Cerebellar nuclear complex (tissue), 1 donor: ENCODE results near the gene RGS17.
"Not testable (repeated sequence)": the region's sequence is repeated elsewhere in the genome, so short reads cannot be mapped to it uniquely, and the experiment has no call there.

Experiments used
- DNase-seq, 2 experiments: peaks; one replicate each; lab custom pipeline; 2025; lab: John Stamatoyannopoulos, UW

RGS17 gene

GRCh38 chr6:153032255-153032882 lies 98.7 kb downstream of the RGS17 start:
- no peak for DNase-seq

- no peak for DNase-seq
Measured at GRCh38 chr6:153031335-153031955, 99.6 kb downstream of the RGS17 start.

- no peak for DNase-seq
Measured at GRCh38 chr6:153028963-153029362, 102.1 kb downstream of the RGS17 start.

GRCh38 chr6:153028286-153028685 lies 102.8 kb downstream of the RGS17 start:
- no peak for DNase-seq

GRCh38 chr6:153027480-153027879 lies 103.6 kb downstream of the RGS17 start:
- DNase-seq, result no peak

GRCh38 chr6:153024709-153025017 lies 106.4 kb downstream of the RGS17 start:
- DNase-seq, result no peak

GRCh38 chr6:153023977-153024708 lies 106.9 kb downstream of the RGS17 start:
- peak in 1 of 2 experiments; percentile 28 for DNase-seq

GRCh38 chr6:153018355-153018754 lies 112.7 kb downstream of the RGS17 start:
- DNase-seq, result no peak

GRCh38 chr6:153016846-153017245 lies 114.2 kb downstream of the RGS17 start:
- DNase-seq, result no peak

- no peak for DNase-seq
Measured at GRCh38 chr6:153015094-153015640, 115.9 kb downstream of the RGS17 start.

- no peak for DNase-seq
Measured at GRCh38 chr6:153013438-153013837, 117.6 kb downstream of the RGS17 start.

GRCh38 chr6:153012856-153013255 lies 118.2 kb downstream of the RGS17 start:
- DNase-seq, result no peak

- DNase-seq, result no peak
Measured at GRCh38 chr6:153003366-153003690, 127.8 kb downstream of the RGS17 start.

GRCh38 chr6:153002613-153003365 lies 128.3 kb downstream of the RGS17 start, which contains the start of gene MTRF1L:
TSS of gene MTRF1L (minus strand) at chr6:153002709. CDS start at chr6:153002685, 24 bp downstream.
- DNase-seq, result peak; percentile 63 to 84

- no peak for DNase-seq
Measured at GRCh38 chr6:153001767-153002612, 129.1 kb downstream of the RGS17 start.

- DNase-seq, result not testable (repeated sequence)
Measured at GRCh38 chr6:153000790-153001189, 130.3 kb downstream of the RGS17 start.

GRCh38 chr6:153000243-153000642 lies 130.8 kb downstream of the RGS17 start:
- no peak for DNase-seq

- DNase-seq, result not testable (repeated sequence)
Measured at GRCh38 chr6:152999538-152999937, 131.5 kb downstream of the RGS17 start.

GRCh38 chr6:152993847-152994246 lies 137.2 kb downstream of the RGS17 start:
- no peak for DNase-seq

GRCh38 chr6:152993431-152993830 lies 137.7 kb downstream of the RGS17 start:
- DNase-seq, result no peak

GRCh38 chr6:152986978-152987377 lies 144.1 kb downstream of the RGS17 start:
- no peak for DNase-seq
